NCI-H1105 treated with DMSO at 0.1 percent for 48 hours (cell line): Measurements from ENCODE around the gene CDC42BPA.
"Not testable (repeated sequence)": the region's sequence is repeated elsewhere in the genome, so short reads cannot be mapped to it uniquely, and the experiment has no call there.

Experiments
- DNase-seq: peaks from one replicate; lab custom pipeline; 2025; lab: John Stamatoyannopoulos, UW

CDC42BPA gene

GRCh38 chr1:227318016-227318852, at the start of gene CDC42BPA:
Gene CDC42BPA, minus strand, starts transcription at chr1:227318492. Its CDS starts 1,310 bp downstream, at chr1:227317182.
- peak; percentile 65 for DNase-seq

- no peak for DNase-seq
These were observed 49.7 kb upstream of the CDC42BPA start for GRCh38 chr1:227368009-227368408.

GRCh38 chr1:227365473-227366431, 47.5 kb upstream of the CDC42BPA start:
- no peak for DNase-seq

- no peak for DNase-seq
These were observed 46.4 kb upstream of the CDC42BPA start for GRCh38 chr1:227364657-227365056.

GRCh38 chr1:227363825-227364224, 45.5 kb upstream of the CDC42BPA start:
- no peak for DNase-seq

- DNase-seq, result no peak
These were observed 43.7 kb upstream of the CDC42BPA start for GRCh38 chr1:227362039-227362438.

- no peak for DNase-seq
These were observed 39.6 kb upstream of the CDC42BPA start for GRCh38 chr1:227357927-227358302.

- DNase-seq, result no peak
These were observed 39.1 kb upstream of the CDC42BPA start for GRCh38 chr1:227357171-227357926.

- no peak for DNase-seq
These were observed 38.4 kb upstream of the CDC42BPA start for GRCh38 chr1:227356620-227357146.

GRCh38 chr1:227355542-227356245, 37.4 kb upstream of the CDC42BPA start:
- DNase-seq, result no peak

GRCh38 chr1:227353186-227353585, 34.9 kb upstream of the CDC42BPA start:
- DNase-seq, result no peak

GRCh38 chr1:227352164-227352563, 33.9 kb upstream of the CDC42BPA start:
- DNase-seq, result not testable (repeated sequence)

- DNase-seq, result no peak
These were observed 33.2 kb upstream of the CDC42BPA start for GRCh38 chr1:227351443-227351842.

GRCh38 chr1:227349967-227350366, 31.7 kb upstream of the CDC42BPA start:
- DNase-seq, result no peak

- no peak for DNase-seq
These were observed 25.6 kb upstream of the CDC42BPA start for GRCh38 chr1:227343727-227344551.

- DNase-seq, result no peak
These were observed 24.9 kb upstream of the CDC42BPA start for GRCh38 chr1:227343206-227343605.

- no peak for DNase-seq
These were observed 24.0 kb upstream of the CDC42BPA start for GRCh38 chr1:227342075-227342829.

- not testable (repeated sequence) for DNase-seq
These were observed 17.8 kb upstream of the CDC42BPA start for GRCh38 chr1:227336136-227336535.

- no peak for DNase-seq
These were observed 17.1 kb upstream of the CDC42BPA start for GRCh38 chr1:227335242-227336020.
